GM23338 (cell line): ENCODE results near the gene SELPLG. TPM values are rescaled to one million over a fixed set of nuclear protein-coding genes. Genes with fewer than 3 reads are reported as not detected.

Experiments used
- ATAC-seq: fragments of 200-7000 bp; cut with Tn5 transposase; 3 replicates; pipeline ENCODE4 v1.9.1; 2020
- DNase-seq: peaks from one replicate; pipeline ENCODE4 v3.0.0-alpha.2; 2015; ENCODE audit warnings: low spot score
- H2AFZ ChIP-seq: fragments of 200-600 bp; sonication (generic); 2 replicates; pipeline ENCODE4 v1.8.0; 2016; ENCODE audit warnings: antibody characterized with exemption, mild to moderate bottlenecking, moderate library complexity
- H3F3A ChIP-seq: fragments of 200-600 bp; sonication (generic); replicated peaks from 2 replicates; pipeline ENCODE4 v1.8.0; 2017; ENCODE audit warnings: antibody characterized with exemption, mixed run types, low read depth
- H3K27ac ChIP-seq: fragments of 200-600 bp; sonication (generic); 2 replicates; pipeline ENCODE4 v1.6.1; 2016; ENCODE audit warnings: low read depth
- H3K27me3 ChIP-seq: fragments of 200-600 bp; sonication (generic); 2 replicates; pipeline ENCODE4 v1.8.0; 2016; ENCODE audit warnings: mild to moderate bottlenecking, mixed run types, moderate library complexity; ENCODE audit not compliant: insufficient read depth
- H3K36me3 ChIP-seq: fragments of 200-600 bp; sonication (generic); 2 replicates; pipeline ENCODE4 v1.8.0; 2016; ENCODE audit warnings: mild to moderate bottlenecking; ENCODE audit not compliant: insufficient read depth
- H3K4me1 ChIP-seq: fragments of 200-600 bp; sonication (generic); 2 replicates; pipeline ENCODE4 v1.8.0; 2016; ENCODE audit warnings: mild to moderate bottlenecking, moderate library complexity; ENCODE audit not compliant: insufficient read depth
- H3K4me2 ChIP-seq: fragments of 200-600 bp; sonication (generic); 2 replicates; pipeline ENCODE4 v1.7.1; 2017; ENCODE audit warnings: mixed run types
- H3K4me3 ChIP-seq: fragments of 200-600 bp; sonication (generic); 2 replicates; pipeline ENCODE4 v1.6.1; 2016; ENCODE audit warnings: mixed run types
- H3K79me2 ChIP-seq: fragments of 200-600 bp; sonication (generic); replicated peaks from 2 replicates; pipeline ENCODE4 v1.8.0; 2017; ENCODE audit warnings: mild to moderate bottlenecking; ENCODE audit not compliant: insufficient read depth
- H3K9me2 ChIP-seq: fragments of 200-600 bp; sonication (generic); 2 replicates; pipeline ENCODE4 v1.8.0; 2017; ENCODE audit not compliant: insufficient read depth
- H4K20me1 ChIP-seq: fragments of 200-600 bp; sonication (generic); replicated peaks from 2 replicates; pipeline ENCODE4 v1.8.0; 2017; ENCODE audit warnings: mild to moderate bottlenecking; ENCODE audit not compliant: insufficient read depth
- H3K27ac Mint-ChIP-seq: 2 replicates; pipeline ENCODE4 v1.8.0; 2020; ENCODE audit warnings: inconsistent platforms, mild to moderate bottlenecking, moderate library complexity, mixed read lengths
- H3K27me3 Mint-ChIP-seq: 3 replicates; pipeline ENCODE4 v1.8.0; 2022; ENCODE audit warnings: low read depth, mild to moderate bottlenecking, moderate library complexity, mixed read lengths, inconsistent platforms; ENCODE audit not compliant: insufficient read depth, poor library complexity
- H3K36me3 Mint-ChIP-seq: 3 replicates; pipeline ENCODE4 v1.8.0; 2021; ENCODE audit warnings: low read depth, mild to moderate bottlenecking, inconsistent platforms, moderate library complexity, mixed read lengths
- H3K4me1 Mint-ChIP-seq: 3 replicates; pipeline ENCODE4 v1.8.0; 2020; ENCODE audit warnings: mild to moderate bottlenecking, inconsistent platforms, mixed read lengths
- H3K4me3 Mint-ChIP-seq: 3 replicates; pipeline ENCODE4 v1.8.0; 2021; ENCODE audit warnings: moderate library complexity, mild to moderate bottlenecking, inconsistent platforms, mixed read lengths
- H3K9me3 Mint-ChIP-seq: 3 replicates; pipeline ENCODE4 v1.8.0; 2020; ENCODE audit warnings: moderate library complexity, mild to moderate bottlenecking, inconsistent platforms, mixed read lengths
- EZH2 ChIP-seq: fragments of 200-600 bp; sonication (generic); IDR thresholded peaks from one replicate; pipeline ENCODE4 v1.8.0; 2017; ENCODE audit warnings: antibody characterized with exemption, mild to moderate bottlenecking, low read depth; ENCODE audit not compliant: unreplicated experiment
- EZH2phosphoT487 ChIP-seq: fragments of 200-600 bp; sonication (generic); IDR thresholded peaks from one replicate; pipeline ENCODE4 v1.8.1; 2018; ENCODE audit warnings: antibody characterized with exemption; ENCODE audit not compliant: unreplicated experiment
- NANOG ChIP-seq: IDR thresholded peaks from 2 replicates; pipeline ENCODE4 v1.6.1; 2016; ENCODE audit warnings: antibody characterized with exemption, borderline replicate concordance
- POLR2AphosphoS5 ChIP-seq: IDR thresholded peaks from 2 replicates; pipeline ENCODE4 v1.6.1; 2016; ENCODE audit warnings: antibody characterized with exemption, low read depth
- STAT1 ChIP-seq: IDR thresholded peaks from one replicate; pipeline ENCODE4 v1.6.1; 2016; ENCODE audit warnings: antibody characterized with exemption; ENCODE audit not compliant: unreplicated experiment
- ZNF331 ChIP-seq: fragments of 250-450 bp; sonication (Bioruptor Pico); IDR thresholded peaks from 2 replicates; pipeline ENCODE4 v1.5.0; 2020; ENCODE audit warnings: low read depth, mild to moderate bottlenecking, moderate library complexity
- polyA plus RNA-seq: library from polyadenylated mRNA; unstranded; fragments of >200 nt; fragmentation: Nextera tagmentation; extraction: Ambion mirVana; gene quantifications from 2 replicates; pipeline ENCODE4 v1.2.1, GENCODE V29; 2016
- total RNA-seq: library from RNA; depleted of rRNA; stranded (reverse); fragments of >200 nt; shearing (Covaris generic); gene quantifications from 2 replicates; pipeline ENCODE4 v1.2.3, GENCODE V29; 2014
- TF ChIP-seq, protein P1 (sequence below): IDR thresholded peaks from 2 replicates; pipeline ENCODE4 v1.6.1; 2016; ENCODE audit warnings: antibody characterized with exemption

Gene SELPLG
- total and polyA plus RNA-seq, 2 experiments from 2014 or later, result 0.16 to 0.56 TPM

DNA sequence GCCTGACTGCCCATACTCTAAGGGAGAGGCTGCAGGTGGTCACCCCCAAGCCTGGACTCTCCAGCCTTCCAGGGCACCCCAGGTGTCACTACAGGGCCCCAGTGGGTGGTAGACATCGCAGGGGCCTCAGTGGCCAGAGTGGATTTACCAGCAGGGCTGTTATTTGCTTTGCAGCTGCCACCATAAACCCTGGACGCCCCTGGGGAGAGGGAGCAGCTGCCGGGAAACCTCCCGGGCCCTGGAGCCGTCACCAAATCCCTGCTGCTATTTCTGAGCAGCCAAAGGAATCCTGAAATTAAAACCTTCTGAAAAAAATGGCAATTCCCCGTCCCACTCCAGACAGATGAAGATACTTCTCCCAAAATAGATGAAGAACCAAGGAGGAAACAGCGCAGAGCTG lies 49.7 kb downstream of the SELPLG start:
- Histone ChIP-seq H2AFZ (no peak overlapping the region), H4K20me1 (no peaks in the 10 kb centered on the region), H3K27ac (no peak overlapping the region), H3K9me2 (peaks cover 2% of the 10 kb centered on the region; the same call in 1 of the 2 replicates), H3K27me3 (no peaks in the 10 kb centered on the region), H3K4me3 (no peak overlapping the region), H3K4me1 (no peaks in the 10 kb centered on the region; the same call in 1 of the 2 replicates), H3K79me2 (no peaks in the 10 kb centered on the region), H3F3A (no peaks in the 10 kb centered on the region), H3K4me2 (no peak overlapping the region), H3K36me3 (no peaks in the 10 kb centered on the region)
- Mint-ChIP-seq H3K27me3 (peaks cover 4% of the 10 kb centered on the region), H3K36me3 (peaks cover 2% of the 10 kb centered on the region; the same call in 1 of the 3 replicates), H3K9me3 (peaks cover 2% of the 10 kb centered on the region; the same call in 1 of the 3 replicates), H3K27ac (no peak overlapping the region), H3K4me1 (peaks cover 14% of the 10 kb centered on the region), H3K4me3 (no peak overlapping the region)
- DNase-seq, result no peak
- ATAC-seq, result no peak
- TF ChIP-seq, protein P1, sequence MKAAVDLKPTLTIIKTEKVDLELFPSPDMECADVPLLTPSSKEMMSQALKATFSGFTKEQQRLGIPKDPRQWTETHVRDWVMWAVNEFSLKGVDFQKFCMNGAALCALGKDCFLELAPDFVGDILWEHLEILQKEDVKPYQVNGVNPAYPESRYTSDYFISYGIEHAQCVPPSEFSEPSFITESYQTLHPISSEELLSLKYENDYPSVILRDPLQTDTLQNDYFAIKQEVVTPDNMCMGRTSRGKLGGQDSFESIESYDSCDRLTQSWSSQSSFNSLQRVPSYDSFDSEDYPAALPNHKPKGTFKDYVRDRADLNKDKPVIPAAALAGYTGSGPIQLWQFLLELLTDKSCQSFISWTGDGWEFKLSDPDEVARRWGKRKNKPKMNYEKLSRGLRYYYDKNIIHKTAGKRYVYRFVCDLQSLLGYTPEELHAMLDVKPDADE, result no peak
- TF ChIP-seq POLR2AphosphoS5, result no peak

DNA sequence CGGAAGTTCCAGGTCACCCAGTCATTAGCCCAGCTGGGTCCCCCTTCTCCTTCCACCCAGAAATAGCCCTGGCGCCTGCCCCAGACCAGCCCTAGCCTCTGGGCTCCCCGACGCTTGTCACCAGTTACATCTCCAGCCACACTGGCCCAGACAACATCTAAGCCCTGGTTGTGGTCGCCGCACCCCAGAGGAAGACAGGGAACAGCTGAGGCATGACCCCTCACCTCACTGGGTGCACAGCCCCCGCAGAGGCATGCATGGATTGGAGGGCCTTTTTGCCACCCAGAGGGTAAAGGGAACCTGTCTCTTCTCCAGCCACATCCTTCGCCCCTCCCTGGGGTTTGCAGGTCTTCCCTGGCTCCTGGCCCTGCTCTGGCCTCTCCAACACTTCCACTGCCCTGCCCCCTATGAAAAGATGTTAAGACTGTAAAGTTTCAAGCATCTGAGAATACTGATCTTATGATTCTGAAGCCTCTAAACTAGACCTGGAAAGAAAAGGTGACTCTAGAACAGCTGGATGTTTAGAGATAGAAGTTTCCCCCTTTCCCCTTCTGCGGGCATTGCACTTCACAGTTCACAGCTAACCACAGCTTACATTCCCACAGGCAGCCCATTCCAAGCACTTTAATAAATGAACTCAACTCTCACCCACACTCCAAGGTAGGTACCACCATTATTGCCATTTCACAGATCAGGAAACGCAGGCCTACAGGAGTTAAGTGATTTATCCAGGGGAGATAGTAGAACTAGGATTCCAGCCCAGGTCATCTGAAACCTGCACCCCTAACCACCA lies 50.5 kb downstream of the SELPLG start:
- H3K27ac Mint-ChIP-seq, result no peak overlapping the region
- H3K9me3 Mint-ChIP-seq, result peaks cover 9% of the 10 kb centered on the region; the same call in 2 of the 3 replicates
- H3K4me2 ChIP-seq, result no peak overlapping the region
- DNase-seq (no peak), ATAC-seq (no peak; the same call in 2 of the 3 replicates)
- H2AFZ ChIP-seq, result no peak overlapping the region; the same call in 1 of the 2 replicates
- H3K4me3 ChIP-seq, result no peak overlapping the region
- no peaks in the 10 kb centered on the region for H3K79me2 ChIP-seq
- TF ChIP-seq ZNF331 (CRISPR knock-in tag) (no peak), NANOG (no peak), EZH2phosphoT487 (no peak), STAT1 (no peak), POLR2AphosphoS5 (no peak)
- H3K36me3 Mint-ChIP-seq, result peaks cover 3% of the 10 kb centered on the region; the same call in 1 of the 3 replicates
- peaks cover 5% of the 10 kb centered on the region; the same call in 1 of the 2 replicates for H3K9me2 ChIP-seq
- no peak overlapping the region for H3K4me3 Mint-ChIP-seq
- H3F3A ChIP-seq, result no peaks in the 10 kb centered on the region
- H4K20me1 ChIP-seq, result no peaks in the 10 kb centered on the region
- H3K27me3 ChIP-seq, result no peaks in the 10 kb centered on the region
- no peak overlapping the region for H3K27ac ChIP-seq
- H3K36me3 ChIP-seq, result no peaks in the 10 kb centered on the region
- H3K27me3 Mint-ChIP-seq, result peaks cover 4% of the 10 kb centered on the region
- peaks cover 7% of the 10 kb centered on the region; the same call in 2 of the 3 replicates for H3K4me1 Mint-ChIP-seq
- H3K4me1 ChIP-seq, result no peaks in the 10 kb centered on the region; the same call in 1 of the 2 replicates

DNA sequence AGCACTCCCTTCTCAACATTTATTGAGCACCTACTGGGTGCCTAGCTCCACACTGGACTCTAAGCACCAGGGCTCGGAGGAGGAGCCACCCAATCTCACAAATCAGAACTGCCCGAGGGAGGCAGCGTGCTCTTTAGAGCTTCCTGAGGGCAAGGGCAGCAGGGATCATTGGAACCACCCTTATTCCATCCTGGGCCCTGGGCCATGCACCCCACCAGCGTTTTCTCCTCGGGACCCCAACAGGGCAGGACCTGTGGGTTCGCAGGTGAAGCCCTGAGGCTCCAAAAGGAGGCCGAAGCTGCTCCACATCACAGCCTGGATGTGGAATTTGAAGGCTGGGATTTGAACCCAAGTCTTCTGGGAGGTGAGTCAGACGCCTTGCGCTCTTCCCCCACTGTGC lies 51.2 kb downstream of the SELPLG start:
- H3K79me2 ChIP-seq, result no peaks in the 10 kb centered on the region
- no peak overlapping the region for H3K4me3 ChIP-seq
- Mint-ChIP-seq H3K36me3 (peaks cover 3% of the 10 kb centered on the region; the same call in 1 of the 3 replicates), H3K27ac (no peak overlapping the region), H3K9me3 (peaks cover 10% of the 10 kb centered on the region; the same call in 2 of the 3 replicates), H3K27me3 (peaks cover 4% of the 10 kb centered on the region), H3K4me3 (no peak overlapping the region), H3K4me1 (peaks cover 3% of the 10 kb centered on the region; the same call in 1 of the 3 replicates)
- no peaks in the 10 kb centered on the region for H4K20me1 ChIP-seq
- ATAC-seq (no peak), DNase-seq (no peak)
- H3K27ac ChIP-seq, result no peak overlapping the region
- TF ChIP-seq EZH2, result no peak
- no peak for TF ChIP-seq EZH2phosphoT487
- H3K27me3 ChIP-seq, result no peaks in the 10 kb centered on the region
- H2AFZ ChIP-seq, result no peak overlapping the region
- no peaks in the 10 kb centered on the region for H3K4me1 ChIP-seq
- H3K4me2 ChIP-seq, result no peak overlapping the region
- H3F3A ChIP-seq, result no peaks in the 10 kb centered on the region
- peaks cover 5% of the 10 kb centered on the region; the same call in 1 of the 2 replicates for H3K9me2 ChIP-seq
- H3K36me3 ChIP-seq, result no peaks in the 10 kb centered on the region
